Uterus (tissue), 2 donors: ENCODE results near the gene MYOZ2.

ENCODE experiments used
- POLR2A ChIP-seq, 2 donors: fragments of 450-650 bp; IDR thresholded peaks; one replicate each; pipeline ENCODE4 v1.6.1; 2016; ENCODE audit warnings: antibody characterized with exemption in 2 of 2, mild to moderate bottlenecking in 1 of 2, moderate library complexity in 1 of 2
- TF ChIP-seq, protein P1 (sequence below), 4 experiments: fragments of 200-600 bp in 2 of 4; fragments of 450-650 bp in 2 of 4; sonication (generic) in 2 of 4; IDR thresholded peaks; one replicate each; pipeline ENCODE4 v1.5.1; 2016 to 2019; ENCODE audit warnings: antibody characterized with exemption in 4 of 4, mild to moderate bottlenecking in 2 of 4, moderate library complexity in 1 of 4

DNA sequence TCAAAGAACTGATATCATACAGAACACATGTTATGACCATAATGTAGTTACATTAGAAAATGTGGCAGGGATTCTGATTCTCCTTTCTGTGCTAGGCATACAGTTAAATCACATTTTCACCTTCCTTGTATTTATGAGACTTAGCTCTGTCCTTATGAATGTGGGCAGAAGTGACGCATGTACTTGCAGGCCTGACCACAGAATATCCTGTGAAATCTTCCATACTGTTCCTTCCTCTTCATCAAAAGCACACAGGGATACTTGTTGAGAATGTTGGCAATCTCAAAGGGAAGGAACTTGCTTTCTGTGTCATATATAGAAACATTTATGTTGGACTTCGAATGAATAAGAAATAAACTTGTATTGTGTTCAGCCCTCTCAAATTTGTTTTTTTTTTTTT is 17.2 kb upstream of the MYOZ2 start:
- TF ChIP-seq, protein P1, sequence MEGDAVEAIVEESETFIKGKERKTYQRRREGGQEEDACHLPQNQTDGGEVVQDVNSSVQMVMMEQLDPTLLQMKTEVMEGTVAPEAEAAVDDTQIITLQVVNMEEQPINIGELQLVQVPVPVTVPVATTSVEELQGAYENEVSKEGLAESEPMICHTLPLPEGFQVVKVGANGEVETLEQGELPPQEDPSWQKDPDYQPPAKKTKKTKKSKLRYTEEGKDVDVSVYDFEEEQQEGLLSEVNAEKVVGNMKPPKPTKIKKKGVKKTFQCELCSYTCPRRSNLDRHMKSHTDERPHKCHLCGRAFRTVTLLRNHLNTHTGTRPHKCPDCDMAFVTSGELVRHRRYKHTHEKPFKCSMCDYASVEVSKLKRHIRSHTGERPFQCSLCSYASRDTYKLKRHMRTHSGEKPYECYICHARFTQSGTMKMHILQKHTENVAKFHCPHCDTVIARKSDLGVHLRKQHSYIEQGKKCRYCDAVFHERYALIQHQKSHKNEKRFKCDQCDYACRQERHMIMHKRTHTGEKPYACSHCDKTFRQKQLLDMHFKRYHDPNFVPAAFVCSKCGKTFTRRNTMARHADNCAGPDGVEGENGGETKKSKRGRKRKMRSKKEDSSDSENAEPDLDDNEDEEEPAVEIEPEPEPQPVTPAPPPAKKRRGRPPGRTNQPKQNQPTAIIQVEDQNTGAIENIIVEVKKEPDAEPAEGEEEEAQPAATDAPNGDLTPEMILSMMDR (IDR thresholded peaks at IDR 0.05) = no peak
- TF ChIP-seq POLR2A (IDR thresholded peaks at IDR 0.05) = no peak
